Stimulated activated CD8-positive, alpha-beta memory T cell treated with anti-CD3 and anti-CD28 coated beads, Interleukin-12 subunit alpha, Interleukin-12 subunit beta, amount 100 ng/mL, for 24 hours (primary cell): ENCODE measurements around the gene DAG1.
"Not testable (repeated sequence)": the region's sequence is repeated elsewhere in the genome, so short reads cannot be mapped to it uniquely, and the experiment has no call there.

Experiments used
- DNase-seq: peaks from one replicate; pipeline ENCODE4 v3.0.0-alpha.2; 2020; ENCODE audit errors: extremely low read depth

The DAG1 gene

DNA sequence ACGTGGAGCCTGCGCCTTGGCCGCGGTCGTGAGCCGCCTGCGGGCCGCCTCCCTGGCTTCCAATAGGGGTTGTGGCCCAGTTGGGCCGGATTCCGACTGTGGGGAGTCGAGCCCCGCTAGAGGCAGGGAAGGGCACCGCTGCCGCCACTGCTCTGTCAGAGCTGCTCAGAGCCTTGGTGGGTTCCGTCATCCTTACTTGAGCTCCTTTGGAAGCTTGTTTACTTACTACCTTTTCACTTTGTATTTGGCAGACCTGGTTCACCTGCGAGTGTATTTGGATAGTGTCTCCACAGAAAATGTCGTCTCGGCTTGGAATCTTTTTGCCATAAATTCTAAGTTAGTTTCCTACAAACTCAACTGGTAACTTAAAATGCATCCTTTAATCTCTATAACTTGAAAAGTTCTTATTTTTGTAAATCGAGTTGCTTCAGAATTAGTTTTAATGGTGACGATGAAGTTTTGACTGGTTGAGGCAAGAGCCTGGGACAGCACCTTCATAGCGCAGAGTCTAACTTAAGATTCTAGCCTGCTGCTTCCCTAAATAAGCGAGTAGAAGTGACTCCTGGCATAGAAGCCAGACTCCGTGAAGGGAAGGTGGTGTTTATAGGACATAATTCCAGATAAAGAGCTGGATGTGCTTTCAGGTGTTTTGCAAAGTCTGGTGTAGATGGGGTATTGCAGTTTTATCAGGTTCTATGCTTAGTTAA lies 800 bp downstream of the DAG1 start:
- DNase-seq = no peak

DNA sequence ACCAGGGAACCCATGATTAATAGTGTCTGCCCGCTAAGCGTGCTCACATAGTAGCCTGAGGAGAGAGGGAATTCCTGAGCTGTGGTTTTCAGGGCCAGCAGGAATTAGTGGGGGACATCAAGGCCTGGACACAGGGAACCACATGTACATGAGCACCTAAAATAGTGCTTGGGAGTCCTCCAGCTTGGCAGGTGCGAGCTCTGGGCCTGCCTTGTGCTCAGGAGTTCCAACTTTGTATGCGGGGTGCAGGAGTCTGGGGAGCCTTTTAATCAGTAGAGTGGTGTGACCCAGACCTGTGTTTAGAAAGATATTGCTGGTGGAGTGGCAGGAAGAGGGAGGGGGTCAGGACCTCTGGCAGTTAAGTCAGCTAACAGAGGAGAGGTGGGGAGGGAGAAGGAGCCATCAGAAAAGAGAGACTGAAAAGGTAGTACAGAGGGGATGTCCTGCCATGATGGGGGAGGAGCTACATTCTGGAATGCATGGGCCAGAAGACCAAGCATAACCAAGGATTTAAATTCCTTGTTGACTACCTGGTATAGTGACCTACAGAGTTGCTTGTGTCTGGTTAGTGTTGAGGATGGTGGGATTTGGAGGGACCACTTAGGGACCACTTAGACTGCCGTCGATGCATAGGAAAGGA lies 1.9 kb downstream of the DAG1 start:
- DNase-seq = no peak

DNA sequence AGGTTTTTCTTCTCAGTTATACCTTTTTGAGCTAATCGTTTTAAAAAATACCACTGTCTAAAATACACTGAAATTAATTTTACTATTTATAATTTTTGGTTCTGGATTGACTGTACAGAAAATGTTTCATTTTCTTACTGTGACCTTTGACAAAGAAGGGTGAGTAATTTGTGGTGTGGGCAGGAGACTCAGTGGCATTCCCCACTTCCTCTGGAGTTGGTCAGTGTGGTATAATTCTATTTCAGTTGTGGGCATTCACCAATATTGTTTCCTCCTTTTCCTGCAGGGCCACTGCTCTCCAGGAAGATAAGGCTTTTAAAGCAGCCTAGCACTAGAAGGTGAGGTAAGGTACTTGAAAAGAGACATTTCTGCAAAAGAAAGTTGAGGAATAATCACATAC lies 6.5 kb downstream of the DAG1 start:
- no peak for DNase-seq

DNA sequence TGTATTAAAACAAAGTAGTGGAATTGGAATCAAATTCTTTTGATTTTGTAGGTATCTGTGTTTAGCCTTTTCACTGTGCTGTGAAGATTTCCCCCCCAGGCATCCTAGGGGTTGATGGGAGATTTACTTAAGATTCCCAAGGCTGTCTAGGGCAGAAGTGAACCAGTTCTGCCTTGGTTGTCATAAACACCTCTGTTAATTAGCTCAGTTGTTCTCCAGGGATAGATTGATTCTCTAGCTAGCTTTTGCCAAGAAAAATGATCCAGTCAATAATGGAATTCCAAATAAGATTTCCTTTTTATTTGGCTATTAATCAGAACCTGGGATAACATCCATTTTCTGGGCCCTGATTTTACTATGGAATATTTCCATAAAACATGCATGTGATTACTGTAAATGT lies 12.7 kb downstream of the DAG1 start:
- DNase-seq = no peak

DNA sequence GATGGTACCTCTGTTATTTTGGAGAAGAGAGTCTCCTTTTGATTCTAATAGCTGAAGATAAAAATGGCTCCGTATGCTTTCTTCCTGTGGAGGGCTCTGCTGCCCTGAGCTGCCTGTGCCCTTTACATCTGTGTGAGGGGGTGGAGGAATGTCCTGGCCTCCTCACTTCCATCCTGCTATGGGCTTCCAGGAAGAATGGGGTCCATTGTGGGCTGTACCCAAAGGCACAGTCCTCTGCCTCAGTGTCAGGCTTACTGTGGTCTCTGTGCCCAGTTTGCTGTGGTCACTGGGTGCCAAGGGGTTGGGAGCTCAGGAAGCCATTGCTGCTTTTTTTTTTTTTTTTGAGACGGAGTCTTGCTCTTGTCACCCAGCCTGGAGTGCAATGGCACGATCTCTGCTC lies 14.4 kb downstream of the DAG1 start:
- no peak for DNase-seq

DNA sequence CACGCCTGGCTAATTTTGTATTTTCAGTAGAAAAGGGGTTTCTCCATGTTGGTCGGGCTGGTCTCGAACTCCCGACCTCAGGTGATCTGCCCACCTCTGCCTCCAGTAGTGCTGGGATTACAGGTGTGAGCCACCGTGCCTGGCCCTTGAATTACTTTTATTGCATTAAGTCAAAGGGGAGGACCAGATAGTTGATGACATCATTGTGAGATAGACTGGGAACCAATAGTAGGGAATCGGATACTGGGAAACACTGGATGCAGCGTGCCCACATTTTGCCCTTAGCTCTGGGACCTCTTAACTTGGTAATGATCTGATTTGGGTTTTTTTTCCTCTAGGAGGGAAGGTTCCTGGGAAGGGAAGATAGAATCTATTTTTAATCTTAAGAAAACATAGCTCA lies 19.2 kb downstream of the DAG1 start:
- no peak for DNase-seq

DNA sequence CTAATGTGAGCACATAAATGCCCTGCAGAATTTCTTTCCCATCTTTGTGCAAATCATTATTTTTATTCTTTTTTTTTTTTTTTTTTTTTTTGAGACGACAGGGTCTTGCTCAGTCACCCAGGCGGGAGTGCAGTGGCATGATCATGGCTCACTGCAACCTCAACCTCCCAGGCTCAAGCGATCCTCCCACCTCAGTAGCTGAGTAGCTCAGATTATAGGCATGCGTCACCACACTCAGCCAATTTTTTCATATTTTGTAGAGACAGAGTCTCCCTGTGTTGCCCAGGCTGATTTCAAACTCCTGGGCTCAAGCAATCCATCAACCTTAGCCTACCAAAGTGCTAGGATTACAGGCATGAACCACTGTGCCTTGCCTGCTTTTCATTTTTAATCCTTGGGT lies 22.9 kb downstream of the DAG1 start:
- no peak for DNase-seq

DNA sequence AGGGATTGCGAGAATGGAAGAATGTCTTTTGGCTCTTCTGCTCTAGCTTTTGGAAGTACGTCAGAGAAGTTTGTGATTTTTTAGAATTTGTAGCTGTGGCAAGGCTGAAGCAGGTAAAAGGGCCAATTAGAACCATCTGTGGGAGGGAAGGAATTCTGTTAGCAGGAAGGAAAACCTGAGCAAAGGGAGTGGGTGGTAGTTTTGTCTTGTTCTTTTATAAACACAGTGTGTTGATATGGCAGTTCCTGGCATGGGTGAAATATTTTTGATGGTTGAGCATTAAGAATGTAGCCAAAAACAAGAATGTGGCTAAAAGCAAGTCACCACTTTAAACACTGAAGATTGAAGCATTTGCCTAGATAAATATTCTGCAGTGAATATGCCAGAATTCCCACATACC lies 23.8 kb downstream of the DAG1 start:
- no peak for DNase-seq

DNA sequence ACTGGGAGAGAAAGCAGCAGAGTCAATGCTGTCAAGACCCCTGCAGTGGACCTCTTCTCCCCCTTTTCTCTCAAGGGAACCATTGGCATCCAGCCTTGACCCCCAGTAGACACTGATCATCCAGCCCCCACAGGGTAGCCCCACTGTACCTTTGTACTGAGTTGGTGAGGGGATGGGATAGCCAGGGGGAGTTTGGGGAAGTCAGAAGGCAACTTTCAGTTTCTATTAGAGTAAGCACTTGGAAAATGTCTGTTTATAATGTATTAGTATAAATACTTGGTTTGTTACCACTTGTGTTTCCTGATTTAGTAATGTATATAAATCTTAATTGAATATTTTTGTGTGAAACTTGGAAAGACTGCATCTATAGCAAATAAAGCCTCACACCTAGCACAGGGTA lies 25.0 kb downstream of the DAG1 start:
- no peak for DNase-seq

DNA sequence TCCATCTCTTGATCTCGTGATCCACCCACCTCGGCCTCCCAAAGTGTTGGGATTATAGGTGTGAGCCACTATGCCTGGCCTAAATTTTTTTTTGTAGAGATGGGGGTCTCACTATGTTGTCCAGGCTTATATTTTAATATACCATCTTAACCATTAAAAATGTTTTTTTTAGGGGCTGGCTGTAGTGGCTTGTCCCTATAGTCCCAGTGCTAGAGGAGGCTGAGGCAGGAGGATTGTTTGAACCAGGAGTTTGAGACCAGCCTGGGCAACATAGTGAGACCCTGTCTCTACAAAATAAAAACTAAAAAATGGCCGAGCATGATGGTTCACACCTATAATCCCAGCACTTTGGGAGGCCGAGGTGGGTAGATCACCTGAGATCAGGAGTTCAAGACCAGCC lies 26.8 kb downstream of the DAG1 start:
- not testable (repeated sequence) for DNase-seq

DNA sequence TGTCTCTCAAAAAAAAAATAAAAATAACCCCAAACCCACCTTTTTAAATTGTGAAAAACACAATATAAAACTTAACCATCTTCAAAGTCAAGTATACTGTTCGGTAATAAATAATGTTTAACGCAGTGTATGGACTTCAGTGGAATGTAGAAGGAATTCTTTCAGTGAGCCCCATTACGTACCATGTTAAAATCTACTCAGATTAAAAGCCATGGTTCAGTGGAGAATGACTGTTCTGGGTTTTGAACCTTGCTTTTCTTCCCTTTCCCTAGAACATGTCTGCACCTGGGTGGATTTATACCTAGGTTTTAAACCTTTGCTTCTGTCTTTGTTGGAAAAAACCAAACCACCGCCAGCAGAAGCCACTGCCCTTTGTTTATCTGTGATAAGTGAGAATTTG lies 27.5 kb downstream of the DAG1 start:
- DNase-seq = no peak

DNA sequence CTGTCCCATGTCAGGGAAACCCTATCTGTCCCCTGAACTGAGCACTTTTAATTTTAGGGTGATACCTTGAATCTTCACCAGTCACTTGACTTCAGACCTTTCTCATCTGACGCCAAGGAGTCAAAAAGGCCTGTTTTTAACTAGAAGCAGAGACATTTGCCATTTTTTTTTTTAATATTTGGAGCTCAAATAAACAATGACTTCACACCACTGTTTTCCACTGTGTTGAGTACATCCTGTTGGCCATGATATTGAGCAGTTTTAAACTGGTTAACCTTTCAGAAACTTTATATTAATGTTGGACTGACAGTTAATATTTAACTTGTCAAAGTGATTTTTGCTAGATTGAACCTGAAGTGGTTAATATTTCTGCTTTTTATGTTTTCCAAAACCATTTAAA lies 28.2 kb downstream of the DAG1 start:
- no peak for DNase-seq

DNA sequence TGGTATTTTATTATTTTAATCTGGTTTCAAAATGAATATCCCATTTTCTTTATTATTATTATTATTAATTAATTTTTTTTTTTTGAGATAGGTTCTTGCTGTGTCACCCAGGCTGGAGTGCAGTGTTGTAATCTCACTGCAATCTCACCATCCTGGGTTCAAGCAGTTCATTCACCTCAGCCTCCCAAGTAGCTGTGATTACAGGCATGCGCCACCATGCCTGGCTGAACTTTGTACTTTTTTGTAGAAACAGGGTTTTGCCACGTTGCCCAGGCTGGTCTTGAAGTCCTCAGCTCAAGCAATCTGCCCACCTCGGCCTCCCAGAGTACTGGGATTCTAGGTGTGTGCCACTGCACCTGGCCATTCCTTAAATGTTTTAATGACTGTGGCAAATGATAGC lies 28.6 kb downstream of the DAG1 start:
- no peak for DNase-seq

DNA sequence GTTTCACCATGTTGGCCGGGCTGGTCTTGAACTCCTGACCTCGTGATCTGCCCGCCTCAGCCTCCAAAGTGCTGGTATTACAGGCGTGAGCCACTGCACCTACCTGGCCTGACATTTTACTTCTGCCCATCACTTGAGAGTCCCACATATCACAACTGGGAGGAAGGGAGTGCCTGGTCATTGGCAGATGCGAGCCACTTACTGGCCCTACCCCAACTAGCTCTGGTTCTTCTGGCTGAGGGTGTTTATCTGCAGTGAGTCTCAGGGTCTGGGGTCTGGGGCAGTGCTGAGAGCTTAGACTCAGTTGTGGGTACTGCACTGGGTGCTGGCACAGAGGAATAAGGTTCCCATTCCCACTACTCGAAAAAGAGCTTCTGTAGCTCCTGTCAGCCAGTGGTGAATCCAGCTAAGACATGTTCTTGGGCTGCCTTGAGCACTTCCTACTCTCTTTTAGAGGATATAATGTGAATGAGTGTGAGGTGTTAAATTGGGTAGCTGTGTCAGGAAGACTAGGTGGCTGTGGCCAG lies 30.2 kb downstream of the DAG1 start:
- no peak for DNase-seq

DNA sequence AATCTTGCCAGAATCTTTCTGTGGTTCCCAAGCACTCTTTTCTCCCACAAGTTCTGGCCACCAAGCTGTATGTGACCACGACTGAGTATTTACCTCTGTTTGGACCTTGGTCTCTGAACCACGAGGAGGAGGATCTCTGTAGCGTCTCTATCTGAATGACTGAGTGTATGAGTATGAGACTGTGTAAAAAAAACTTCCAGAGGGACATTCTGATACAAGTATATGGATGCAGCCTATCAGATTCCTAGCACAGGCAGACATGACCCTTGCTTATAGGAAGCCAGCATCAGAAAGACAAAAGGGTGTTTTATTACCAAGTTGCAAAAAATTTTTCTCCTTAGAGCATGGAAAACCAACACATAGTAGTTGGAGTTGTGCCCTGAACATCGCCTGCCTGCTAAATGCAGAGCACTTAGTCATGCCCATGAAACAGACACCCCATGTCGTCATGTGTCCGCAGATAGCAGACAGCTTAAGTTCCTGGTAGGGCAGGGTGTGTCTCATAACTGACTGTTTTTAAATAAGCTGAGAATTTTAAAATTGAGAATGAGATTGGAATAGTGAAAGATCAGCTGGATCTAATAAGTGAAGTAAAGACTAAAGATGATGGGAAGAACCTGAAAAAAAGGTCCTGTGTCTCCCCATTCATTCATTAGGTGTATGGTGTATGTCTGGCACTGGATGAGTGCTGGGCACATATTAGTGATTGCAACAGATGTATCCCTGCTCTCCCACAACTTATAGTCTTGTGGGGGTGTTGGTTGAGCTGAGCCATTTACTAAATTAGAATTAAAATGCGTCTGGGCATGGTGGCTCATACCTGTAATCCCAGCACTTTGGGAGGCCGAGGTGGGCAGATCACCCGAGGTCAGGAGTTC lies 30.9 kb downstream of the DAG1 start:
- no peak for DNase-seq

DNA sequence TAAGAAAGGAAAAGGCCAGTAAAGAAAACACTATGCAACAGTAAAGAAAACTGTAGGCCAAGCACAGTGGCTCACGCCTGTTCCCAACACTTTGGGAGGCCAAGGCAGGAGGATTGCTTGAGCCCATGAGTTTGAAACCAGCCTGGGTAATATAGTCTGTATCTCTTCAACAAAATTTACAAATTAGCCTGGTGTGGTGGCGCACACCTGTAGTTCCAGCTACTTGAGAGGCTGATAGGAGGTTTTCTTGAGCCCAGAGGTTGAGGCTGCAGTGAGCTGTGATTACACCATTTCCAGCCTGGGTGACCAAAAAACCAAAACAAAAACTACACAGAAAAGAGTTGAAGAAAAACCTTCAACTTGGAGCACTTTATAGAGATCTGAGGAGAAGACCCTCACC lies 31.8 kb downstream of the DAG1 start:
- no peak for DNase-seq

DNA sequence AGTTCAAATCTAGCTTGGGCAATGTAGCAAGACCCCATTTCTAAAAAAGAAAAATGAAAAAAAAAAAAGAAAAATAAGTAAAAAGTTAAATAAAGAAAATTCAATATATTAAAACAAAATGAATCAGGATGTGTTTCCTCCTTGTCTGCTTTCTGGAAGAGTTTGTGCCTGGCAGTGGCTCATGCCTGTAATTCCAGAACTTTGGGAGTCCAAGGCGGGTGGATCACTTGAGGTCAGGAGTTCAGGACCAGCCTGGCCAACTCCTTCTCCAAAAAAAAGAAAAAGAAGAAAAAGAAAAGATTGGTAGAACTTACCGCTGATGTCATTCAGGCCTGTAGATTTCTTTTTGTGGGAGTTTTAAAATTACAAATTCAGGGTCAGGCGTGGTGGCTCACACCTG lies 36.8 kb downstream of the DAG1 start:
- no peak for DNase-seq

DNA sequence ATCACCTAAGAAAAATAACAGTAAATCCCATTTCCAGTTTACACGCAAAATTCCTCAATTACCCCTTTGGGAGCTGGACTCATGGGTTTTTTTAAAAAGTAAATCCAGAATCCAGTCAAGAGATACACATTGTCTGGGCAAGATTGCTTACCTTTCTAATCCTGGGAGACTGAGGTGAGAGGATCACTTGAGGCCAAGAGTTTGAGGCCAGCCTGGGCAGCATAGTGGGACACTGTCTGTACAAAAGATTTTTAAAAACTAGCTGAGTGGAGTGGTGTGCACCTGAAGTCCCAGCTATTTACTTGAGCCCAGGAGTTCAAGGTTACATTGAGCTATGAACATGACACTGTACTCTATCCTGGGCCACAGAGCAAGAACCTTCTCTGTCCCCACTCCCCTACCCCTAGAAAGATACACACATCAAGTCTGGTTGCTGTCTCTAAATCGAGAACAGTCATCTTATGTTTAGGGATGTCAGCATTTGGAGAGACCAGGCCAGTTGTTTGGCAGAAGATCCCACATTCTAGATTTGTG lies 39.0 kb downstream of the DAG1 start:
- DNase-seq = no peak

DNA sequence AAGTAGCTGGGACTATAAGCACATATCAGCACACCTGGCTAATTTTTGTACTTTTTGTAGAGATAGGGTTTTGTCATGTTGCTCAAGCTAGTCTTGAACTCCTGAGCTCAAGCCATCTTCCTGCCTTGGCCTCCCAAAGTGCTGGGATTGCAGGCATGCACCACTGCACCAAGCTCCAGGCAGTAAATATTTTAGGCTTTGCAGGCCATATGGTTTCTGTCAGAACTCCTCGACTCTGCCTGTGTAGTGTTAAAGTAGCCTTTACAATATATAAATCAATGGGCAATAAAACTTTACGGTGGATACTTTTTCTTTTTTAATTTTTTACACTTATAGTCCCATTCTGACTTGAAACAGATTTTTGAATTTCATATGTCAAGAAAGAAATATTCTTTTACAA lies 41.6 kb downstream of the DAG1 start:
- no peak for DNase-seq

DNA sequence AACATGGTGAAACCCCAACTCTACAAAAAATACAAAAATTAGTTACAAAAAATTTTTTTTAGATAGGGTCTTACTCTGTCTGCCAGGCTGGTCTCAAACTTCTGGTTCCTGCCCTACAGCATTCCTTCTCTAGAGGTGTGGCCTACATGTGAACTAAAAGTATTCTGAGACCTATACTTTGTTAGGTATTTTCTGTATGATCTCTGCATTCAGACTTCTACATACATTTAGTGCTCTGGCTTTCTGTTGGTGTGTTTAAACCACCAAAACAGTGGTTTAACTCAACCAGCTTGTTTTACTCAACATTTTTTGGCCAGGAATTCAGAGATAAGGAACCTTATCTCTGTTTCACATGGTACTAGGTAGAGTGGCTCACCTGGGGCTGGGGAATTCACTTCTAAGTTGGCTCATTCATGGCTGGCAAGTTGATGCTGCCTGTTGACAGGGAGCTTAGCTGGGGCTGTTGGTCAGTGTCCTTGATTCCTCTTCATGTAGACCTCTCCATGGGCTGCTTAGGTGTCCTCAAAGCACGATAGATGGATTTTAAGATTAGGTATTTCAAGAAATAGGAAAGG lies 42.8 kb downstream of the DAG1 start:
- DNase-seq = no peak

DNA sequence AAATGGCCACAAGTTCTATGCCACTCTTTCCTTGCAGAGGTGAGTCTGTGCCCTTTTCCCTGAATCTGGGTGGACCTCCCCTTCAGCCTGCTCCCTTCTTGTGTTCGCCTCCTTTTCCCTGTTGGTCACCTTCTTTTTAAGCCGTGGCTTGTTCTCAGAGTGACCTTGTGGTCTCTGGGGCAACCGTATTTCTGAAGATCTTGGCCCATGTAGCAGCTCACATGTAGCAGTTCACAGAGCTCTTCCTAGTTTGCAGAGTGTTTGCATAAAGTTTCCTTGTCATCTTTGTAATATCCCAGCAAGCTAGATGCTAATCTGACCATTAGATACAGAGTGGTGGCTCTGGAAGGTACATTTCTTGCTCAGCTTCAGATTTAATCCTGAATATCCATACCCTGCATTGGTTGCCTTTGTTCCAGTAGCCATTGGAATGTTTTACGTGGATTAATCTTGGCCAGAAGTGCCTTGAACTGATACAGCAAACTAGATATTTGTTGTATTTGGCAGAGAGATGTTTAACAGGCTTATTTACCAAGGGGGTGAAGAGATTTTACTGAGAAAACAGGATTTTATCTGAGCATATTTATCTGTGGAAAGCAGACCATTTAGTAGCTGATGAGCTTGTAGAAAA lies 43.5 kb downstream of the DAG1 start:
- no peak for DNase-seq

DNA sequence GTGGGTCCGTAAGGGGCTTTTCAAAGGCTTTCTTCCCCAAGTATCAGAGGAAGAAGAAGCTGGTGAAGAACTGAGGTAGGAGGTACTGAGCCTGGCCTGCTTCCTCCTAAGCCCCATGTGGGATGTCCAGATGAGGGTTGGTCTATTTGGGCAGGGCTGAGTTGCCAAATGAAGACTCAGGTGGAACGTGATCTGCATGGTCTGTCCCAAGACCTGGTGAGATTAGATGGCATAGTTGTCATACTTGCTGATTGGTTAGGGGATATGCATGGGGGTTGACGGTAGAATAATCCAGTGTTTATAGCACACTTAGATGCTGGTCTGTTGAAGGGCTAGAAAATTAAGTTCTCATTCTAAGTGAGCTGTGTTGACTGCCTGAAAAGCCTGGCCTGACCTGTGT lies 47.9 kb downstream of the DAG1 start:
- no peak for DNase-seq
